ENCODE results near the gene IFI6.
"Not testable (repeated sequence)": the region's sequence is repeated elsewhere in the genome, so short reads cannot be mapped to it uniquely, and the experiment has no call there.

IFI6 gene

DNA sequence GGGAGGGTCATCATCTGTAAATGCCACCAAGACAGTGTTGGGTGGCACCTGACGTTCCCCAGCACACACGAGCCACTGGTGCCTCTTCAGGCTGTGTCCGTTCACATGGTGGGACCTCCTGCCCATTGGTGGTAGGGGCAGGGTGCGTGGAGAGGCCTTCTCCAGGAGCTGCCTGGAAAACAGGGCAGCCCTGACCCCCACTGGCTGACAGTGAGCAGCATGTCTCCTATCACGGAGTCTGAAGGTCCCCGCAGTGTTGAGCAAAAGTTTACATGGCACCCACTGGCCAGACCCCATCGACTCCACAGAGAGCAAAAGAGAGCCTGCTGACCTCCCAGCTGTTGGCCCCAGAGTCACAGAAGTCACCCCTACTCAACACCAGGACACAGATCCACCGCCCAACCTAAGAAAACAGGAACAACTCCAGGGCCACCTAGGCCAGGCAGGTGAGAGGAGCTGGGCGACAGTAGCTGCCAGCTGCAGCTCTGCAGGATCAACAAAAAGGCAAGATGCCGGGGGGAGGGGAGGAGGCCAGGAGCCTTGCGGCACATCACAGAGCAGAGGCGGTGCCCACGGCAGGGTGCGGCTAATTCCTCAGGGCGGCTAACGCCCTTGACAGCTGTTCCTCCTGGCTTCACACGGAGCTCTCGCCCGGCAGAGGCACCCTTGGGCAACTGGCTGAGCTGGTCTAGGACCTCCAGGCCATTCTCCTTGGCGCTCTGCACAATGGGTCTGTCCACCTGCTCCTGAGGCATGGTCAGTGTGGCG, 14.4 kb upstream of the IFI6 start:
- Mint-ChIP-seq H3K27me3 (ENCODE audit: low read depth) (peaks cover 3% of the 10 kb centered on the region), H3K36me3 (ENCODE audit: low read depth) (peaks cover under 1% of the 10 kb centered on the region), H3K4me1 (ENCODE audit: low read depth) (peaks cover 10% of the 10 kb centered on the region), H3K27ac (no peak overlapping the region), H3K9me3 (peaks cover 11% of the 10 kb centered on the region), H3K4me3 (no peak overlapping the region)
- no peak for DNase-seq (ENCODE audit: low spot score)

DNA sequence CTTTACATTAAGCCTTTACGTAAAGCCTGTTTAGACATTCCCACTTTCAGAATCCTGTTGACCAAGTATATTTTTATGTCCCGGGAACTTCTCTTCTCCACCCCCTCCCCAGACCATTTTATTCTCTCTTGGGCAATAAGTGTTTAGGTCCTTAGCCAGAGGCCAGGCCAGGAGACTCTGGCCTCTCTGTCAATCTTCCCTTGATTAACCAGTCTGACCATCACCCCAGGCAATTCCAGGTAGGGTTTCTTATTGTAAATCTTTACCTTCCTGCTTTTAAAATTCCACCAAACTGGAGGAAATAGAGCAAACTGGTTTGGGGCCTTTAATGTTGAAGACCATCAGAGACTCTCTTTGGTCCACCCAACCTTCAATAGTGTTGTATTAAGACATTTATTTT, 12.2 kb upstream of the IFI6 start:
- H3K4me1 Mint-ChIP-seq (ENCODE audit: low read depth): peaks cover 1% of the 10 kb centered on the region
- H3K9me3 Mint-ChIP-seq: peaks cover 25% of the 10 kb centered on the region
- peaks cover 2% of the 10 kb centered on the region for H3K36me3 Mint-ChIP-seq (ENCODE audit: low read depth)
- DNase-seq (ENCODE audit: low spot score): no peak
- peaks cover 3% of the 10 kb centered on the region for H3K27me3 Mint-ChIP-seq (ENCODE audit: low read depth)
- no peak overlapping the region for H3K27ac Mint-ChIP-seq
- H3K4me3 Mint-ChIP-seq: no peak overlapping the region

DNA sequence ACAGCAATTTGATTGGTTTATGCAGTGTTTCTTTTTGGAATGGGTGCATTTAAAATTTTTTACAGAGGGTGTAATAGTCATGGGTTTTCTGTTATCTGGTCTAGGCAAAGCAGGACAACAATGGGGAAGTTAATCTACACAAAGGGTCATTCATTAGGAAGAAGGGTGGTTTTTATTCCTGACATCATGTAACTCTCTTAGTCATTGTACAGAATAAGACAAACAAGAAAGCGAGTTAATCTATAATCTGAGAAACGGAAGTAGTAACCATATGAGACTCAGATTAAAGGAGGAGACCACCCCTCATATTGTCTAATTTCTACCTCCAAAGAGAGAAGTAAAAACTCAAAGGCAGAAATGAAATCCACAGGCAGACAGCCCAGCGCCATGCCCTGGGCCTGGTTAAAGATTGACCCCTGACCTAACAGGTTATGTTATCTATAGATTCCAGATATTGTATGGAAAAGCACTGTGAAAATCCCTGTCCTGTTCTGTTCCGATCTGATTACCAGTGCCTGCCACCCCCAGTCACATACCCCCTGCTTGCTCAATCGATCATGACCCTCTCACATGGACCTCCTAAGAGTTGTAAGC, 10.5 kb upstream of the IFI6 start:
- no peak overlapping the region for H3K4me3 Mint-ChIP-seq
- H3K9me3 Mint-ChIP-seq: peaks cover 31% of the 10 kb centered on the region

DNA sequence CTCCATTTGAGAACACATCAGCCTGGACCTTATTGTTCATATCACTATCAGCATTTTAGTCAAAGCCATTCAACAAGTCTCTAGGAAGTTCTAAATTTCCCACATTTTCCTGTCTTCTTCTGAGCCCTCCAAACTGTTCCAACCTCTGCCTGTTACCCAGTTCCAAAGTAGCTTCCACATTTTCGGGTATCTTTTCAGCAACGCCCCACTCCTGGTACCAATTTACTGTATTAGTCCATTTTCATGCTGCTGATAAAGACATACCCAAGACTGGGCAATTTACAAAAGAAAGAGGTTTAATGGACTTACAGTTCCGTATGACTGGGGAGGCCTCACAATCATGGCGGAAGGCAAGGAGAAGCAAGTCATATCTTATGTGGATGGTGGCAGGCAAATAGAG, 9.6 kb upstream of the IFI6 start:
- H3K4me1 Mint-ChIP-seq (ENCODE audit: low read depth); H3K27me3 Mint-ChIP-seq (ENCODE audit: low read depth); H3K36me3 Mint-ChIP-seq (ENCODE audit: low read depth); H3K4me3 Mint-ChIP-seq; H3K27ac Mint-ChIP-seq; DNase-seq (ENCODE audit: low spot score): not testable (repeated sequence)
- H3K9me3 Mint-ChIP-seq: peaks cover 31% of the 10 kb centered on the region

More for the DNA sequence above, 10.5 kb upstream of the IFI6 start:
- H3K4me1 Mint-ChIP-seq (ENCODE audit: low read depth): no peaks in the 10 kb centered on the region
- H3K27me3 Mint-ChIP-seq (ENCODE audit: low read depth): no peaks in the 10 kb centered on the region
- no peak for DNase-seq (ENCODE audit: low spot score)
- no peak overlapping the region for H3K27ac Mint-ChIP-seq
- peaks cover 2% of the 10 kb centered on the region for H3K36me3 Mint-ChIP-seq (ENCODE audit: low read depth)

DNA sequence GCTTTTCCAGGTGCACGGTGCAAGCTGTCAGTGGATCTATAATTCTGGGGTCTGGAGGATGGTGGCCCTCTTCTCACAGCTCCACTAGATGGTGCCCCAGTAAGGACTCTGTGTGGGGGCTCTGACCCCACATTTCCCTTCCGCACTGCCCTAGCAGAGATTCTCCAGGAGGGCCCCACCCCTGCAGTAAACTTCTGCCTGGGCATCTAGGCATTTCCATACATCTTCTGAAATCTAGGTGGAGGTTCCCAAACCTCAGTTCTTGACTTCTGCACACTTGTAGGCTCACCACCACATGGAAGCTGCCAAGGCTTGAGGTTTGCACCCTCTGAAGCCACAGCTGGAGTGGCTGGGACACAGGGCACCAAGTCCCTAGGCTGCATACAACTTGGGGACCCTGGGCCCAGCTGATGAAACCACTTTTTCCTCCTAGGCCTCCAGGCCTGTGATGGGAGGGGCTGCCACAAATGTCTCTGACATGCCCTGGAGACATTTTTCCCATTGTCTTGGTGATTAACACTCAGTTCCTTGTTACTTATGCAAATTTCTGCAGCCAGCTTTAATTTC, 8.3 kb upstream of the IFI6 start:
- DNase-seq (ENCODE audit: low spot score); H3K36me3 Mint-ChIP-seq (ENCODE audit: low read depth); H3K4me3 Mint-ChIP-seq; H3K4me1 Mint-ChIP-seq (ENCODE audit: low read depth); H3K27ac Mint-ChIP-seq; H3K27me3 Mint-ChIP-seq (ENCODE audit: low read depth): not testable (repeated sequence)
- H3K9me3 Mint-ChIP-seq: peaks cover 31% of the 10 kb centered on the region

DNA sequence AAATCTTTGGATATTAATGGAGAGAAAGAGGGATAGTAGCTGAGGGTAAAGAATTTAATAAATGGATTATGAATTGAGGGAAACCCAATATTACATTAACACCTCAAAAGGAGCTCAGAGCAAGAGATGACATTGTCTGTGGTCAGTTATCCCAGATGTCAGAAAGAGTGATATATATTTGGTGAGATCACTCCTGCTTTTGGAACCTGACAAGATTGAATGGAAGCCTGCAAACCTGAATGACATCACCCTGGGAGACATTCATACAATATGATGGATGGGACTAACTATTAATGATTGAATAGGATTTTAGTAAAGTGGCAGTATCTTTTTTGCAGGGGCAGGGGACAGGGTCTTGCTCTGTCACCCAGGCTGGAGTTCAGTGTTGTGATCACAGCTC, 6.8 kb upstream of the IFI6 start:
- Mint-ChIP-seq H3K4me1 (ENCODE audit: low read depth) (no peaks in the 10 kb centered on the region), H3K36me3 (ENCODE audit: low read depth) (peaks cover 2% of the 10 kb centered on the region), H3K27me3 (ENCODE audit: low read depth) (no peaks in the 10 kb centered on the region), H3K9me3 (peaks cover 31% of the 10 kb centered on the region), H3K4me3 (no peak overlapping the region), H3K27ac (no peak overlapping the region)
- DNase-seq (ENCODE audit: low spot score): no peak

DNA sequence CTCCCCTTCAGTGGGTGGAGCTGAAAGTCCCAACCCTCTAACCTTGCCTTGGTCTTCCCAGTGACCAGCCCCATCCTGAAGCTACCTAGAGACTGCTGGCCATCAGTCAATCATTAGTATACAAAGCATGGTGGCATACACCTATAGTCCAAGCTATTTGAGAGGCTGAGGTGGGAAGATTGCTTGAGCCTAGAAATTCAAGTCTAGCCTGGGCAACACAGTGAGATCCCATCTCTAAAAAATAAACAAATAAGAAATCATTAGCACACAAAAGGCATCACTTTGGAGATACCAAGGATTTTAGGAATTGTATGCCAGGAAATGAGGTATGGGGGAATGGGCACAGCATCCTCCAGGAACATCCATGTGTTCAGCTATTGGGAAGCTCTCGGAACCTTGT, 4.4 kb upstream of the IFI6 start:
- Mint-ChIP-seq H3K27me3 (ENCODE audit: low read depth) (no peaks in the 10 kb centered on the region), H3K4me1 (ENCODE audit: low read depth) (peaks cover 2% of the 10 kb centered on the region), H3K27ac (no peak overlapping the region), H3K9me3 (peaks cover 21% of the 10 kb centered on the region), H3K36me3 (ENCODE audit: low read depth) (peaks cover 1% of the 10 kb centered on the region), H3K4me3 (no peak overlapping the region)
- DNase-seq (ENCODE audit: low spot score): no peak

DNA sequence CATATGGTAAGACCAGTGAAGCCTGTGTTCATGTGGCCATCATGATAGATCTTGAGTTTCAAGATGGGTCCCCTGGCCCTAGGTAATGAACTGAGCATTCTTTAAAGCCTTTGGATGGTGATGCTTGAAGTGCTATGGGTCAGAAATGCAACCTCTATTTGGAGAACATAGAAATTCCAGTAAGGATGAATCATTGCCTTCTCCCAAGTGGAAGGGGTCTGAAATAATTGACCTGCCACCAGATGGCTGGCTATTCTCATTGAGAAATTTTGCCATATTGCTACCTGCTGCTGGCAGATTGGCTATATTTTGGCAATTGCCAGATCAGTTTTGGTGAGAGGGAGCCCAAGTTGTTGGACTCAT, 739 bp upstream of the IFI6 start:
- peaks cover 20% of the 10 kb centered on the region for H3K4me1 Mint-ChIP-seq (ENCODE audit: low read depth)
- no peaks in the 10 kb centered on the region for H3K9me3 Mint-ChIP-seq
- no peaks in the 10 kb centered on the region for H3K27me3 Mint-ChIP-seq (ENCODE audit: low read depth)
- peaks cover 4% of the 10 kb centered on the region for H3K36me3 Mint-ChIP-seq (ENCODE audit: low read depth)
- no peak overlapping the region for H3K27ac Mint-ChIP-seq
- H3K4me3 Mint-ChIP-seq: peak overlapping the region; percentile 93
- no peak for DNase-seq (ENCODE audit: low spot score)

DNA sequence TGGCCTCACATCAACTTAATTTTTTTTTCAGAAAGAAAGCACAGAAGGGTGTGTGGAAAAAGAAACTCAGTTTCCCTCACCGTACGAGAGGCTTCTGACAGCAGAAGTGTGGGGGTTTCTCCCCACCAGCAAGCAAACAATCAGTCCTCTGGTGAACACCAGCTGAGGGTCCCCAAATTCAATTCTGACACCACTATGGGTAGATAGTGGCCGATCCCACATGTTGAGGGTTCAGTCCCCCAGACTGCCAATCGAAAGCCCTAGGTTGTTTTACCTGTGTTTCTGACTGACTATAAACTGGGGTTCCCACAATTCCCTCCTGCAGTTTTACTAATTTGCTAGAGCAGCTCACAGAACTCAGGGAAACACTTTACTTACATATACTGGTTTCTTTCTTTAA, 2.1 kb downstream of the IFI6 start:
- no peaks in the 10 kb centered on the region for H3K27me3 Mint-ChIP-seq (ENCODE audit: low read depth)
- H3K4me1 Mint-ChIP-seq (ENCODE audit: low read depth): peaks cover 22% of the 10 kb centered on the region
- H3K27ac Mint-ChIP-seq: no peak overlapping the region
- H3K36me3 Mint-ChIP-seq (ENCODE audit: low read depth): peaks cover 17% of the 10 kb centered on the region
- H3K9me3 Mint-ChIP-seq: no peaks in the 10 kb centered on the region
- no peak for DNase-seq (ENCODE audit: low spot score)
- peak overlapping the region; percentile 77 for H3K4me3 Mint-ChIP-seq

DNA sequence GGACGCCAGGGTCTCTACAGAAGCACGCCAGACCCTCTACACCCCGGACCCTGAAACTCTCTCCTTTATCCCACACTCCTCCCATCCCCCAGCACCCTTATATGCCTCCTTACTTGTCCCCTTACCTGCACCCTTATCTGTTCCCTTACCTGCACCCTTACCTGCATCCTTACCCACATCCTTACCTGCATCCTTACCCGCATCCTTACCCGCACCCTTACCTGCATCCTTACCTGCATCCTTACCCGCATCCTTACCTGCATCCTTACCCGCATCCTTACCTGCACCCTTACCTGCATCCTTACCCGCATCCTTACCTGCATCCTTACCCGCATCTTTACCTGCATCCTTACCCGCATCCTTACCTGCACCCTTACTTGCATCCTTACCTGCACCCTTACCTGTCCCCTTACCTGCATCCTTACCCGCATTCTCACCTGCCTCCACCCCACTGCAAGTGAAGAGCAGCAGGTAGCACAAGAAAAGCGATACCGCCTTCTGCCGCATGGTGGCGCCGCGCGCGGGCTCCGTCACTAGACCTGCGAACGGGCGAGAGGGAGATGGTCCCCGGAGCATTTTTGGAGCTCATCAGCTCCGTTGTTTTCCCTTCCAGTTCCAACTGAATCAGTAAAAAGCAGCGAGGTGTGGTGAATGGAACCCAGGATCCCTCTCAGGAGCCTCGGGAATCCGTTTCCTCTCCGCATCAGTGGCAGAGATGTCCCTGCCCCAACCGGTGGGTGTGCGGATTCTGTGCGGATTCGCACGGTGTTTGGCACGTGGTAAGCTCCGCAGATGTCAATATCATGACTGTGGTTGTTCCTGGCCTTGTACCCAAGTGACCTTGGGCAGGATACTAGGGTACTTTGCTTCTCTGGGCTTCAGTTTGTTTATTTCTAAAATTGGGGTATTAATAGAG, 2.9 kb downstream of the IFI6 start:
- Mint-ChIP-seq H3K9me3 (no peaks in the 10 kb centered on the region), H3K4me3 (peak overlapping the region; percentile 77), H3K36me3 (ENCODE audit: low read depth) (peaks cover 17% of the 10 kb centered on the region), H3K27ac (peak overlapping the region; percentile 34), H3K27me3 (ENCODE audit: low read depth) (no peaks in the 10 kb centered on the region), H3K4me1 (ENCODE audit: low read depth) (peaks cover 24% of the 10 kb centered on the region)
- peak; percentile 78 for DNase-seq (ENCODE audit: low spot score)

DNA sequence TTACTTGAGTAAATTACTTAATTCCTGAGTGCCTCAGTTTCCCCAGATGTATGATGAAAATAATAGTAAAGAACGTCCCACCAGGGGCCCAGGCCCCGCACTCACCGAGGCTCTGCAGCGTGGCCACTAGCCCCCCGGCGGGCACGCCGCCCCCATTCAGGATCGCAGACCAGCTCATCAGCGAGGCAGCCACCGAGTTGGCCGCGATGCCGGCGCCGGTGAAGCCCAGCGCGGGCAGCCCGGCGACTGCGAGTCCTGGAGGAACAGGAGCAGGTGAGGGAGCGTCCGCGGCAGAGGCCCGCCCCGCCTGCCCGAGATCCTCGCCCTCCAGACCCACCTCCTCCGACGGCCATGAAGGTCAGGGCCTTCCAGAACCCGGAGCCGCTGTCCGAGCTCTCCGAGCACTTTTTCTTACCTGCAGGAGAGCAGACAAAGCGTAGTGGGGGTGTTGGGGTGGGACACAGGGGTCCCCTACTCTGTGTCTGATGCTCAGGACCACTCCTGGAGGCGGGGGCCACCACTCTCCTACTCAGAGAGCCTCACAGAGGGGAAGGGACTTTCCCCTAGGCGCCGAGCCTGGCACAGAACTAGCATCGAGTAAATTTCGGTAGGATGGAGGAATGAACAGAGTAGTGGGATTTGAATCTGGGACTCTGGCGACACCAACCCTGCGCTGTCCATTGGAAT, 3.7 kb downstream of the IFI6 start:
- no peak overlapping the region for H3K27ac Mint-ChIP-seq
- H3K27me3 Mint-ChIP-seq (ENCODE audit: low read depth): no peaks in the 10 kb centered on the region
- DNase-seq (ENCODE audit: low spot score): no peak
- H3K36me3 Mint-ChIP-seq (ENCODE audit: low read depth): peaks cover 17% of the 10 kb centered on the region
- H3K4me3 Mint-ChIP-seq: no peak overlapping the region
- no peaks in the 10 kb centered on the region for H3K9me3 Mint-ChIP-seq
- H3K4me1 Mint-ChIP-seq (ENCODE audit: low read depth): peaks cover 26% of the 10 kb centered on the region

DNA sequence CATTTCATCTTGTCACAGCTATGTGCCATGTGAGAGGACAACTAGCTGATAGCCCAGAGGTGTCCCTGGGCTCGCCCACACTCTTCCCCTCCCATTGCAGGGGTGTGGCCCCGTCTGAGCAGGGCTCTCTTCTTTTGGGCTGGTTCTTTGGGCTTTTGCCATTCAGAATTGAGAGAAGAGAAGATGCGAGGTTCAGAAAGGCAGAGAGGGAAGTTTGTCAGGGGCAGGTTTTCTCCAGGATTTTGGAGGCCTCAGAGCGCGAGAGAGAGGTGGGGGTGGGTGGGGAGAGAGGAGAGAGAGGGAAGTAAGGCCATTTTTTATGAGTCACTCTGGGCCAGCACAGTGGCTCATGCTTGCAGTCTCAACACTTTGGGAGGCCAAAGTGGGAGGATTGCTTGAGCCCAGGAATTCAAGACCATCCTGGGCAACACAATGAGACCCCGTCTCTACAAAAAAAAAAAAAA, 5.2 kb downstream of the IFI6 start:
- DNase-seq (ENCODE audit: low spot score): no peak
- Mint-ChIP-seq H3K4me1 (ENCODE audit: low read depth) (peaks cover 37% of the 10 kb centered on the region), H3K36me3 (ENCODE audit: low read depth) (peaks cover 17% of the 10 kb centered on the region), H3K27ac (peak overlapping the region; percentile 6), H3K27me3 (ENCODE audit: low read depth) (no peaks in the 10 kb centered on the region), H3K9me3 (no peaks in the 10 kb centered on the region), H3K4me3 (no peak overlapping the region)

DNA sequence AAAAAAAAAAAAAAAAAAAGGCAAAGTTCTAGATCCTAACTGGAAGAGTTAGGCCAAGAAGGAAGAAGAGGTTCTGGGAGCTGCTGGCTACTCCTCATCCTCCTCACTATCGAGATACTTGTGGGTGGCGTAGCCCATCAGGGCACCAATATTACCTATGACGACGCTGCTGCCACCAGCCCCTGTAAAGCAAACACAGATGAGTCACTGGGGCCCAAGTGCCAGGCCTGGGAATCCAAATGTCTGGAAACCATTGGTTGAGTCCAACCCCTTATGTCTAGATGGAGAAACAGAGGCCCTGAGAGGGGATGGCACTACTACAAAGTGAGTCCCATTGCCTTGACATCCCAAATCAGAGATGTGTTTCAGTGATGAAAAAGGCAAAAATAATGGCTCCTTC, 5.7 kb downstream of the IFI6 start:
- H3K4me1 Mint-ChIP-seq (ENCODE audit: low read depth): peaks cover 41% of the 10 kb centered on the region
- peaks cover 17% of the 10 kb centered on the region for H3K36me3 Mint-ChIP-seq (ENCODE audit: low read depth)
- H3K9me3 Mint-ChIP-seq: no peaks in the 10 kb centered on the region
- no peak for DNase-seq (ENCODE audit: low spot score)
- no peak overlapping the region for H3K27ac Mint-ChIP-seq
- no peaks in the 10 kb centered on the region for H3K27me3 Mint-ChIP-seq (ENCODE audit: low read depth)
- H3K4me3 Mint-ChIP-seq: no peak overlapping the region

Measured in T-helper 2 cell treated with Interferon-gamma antibody and Interleukin-4, amounts not matched to agents 5 μg/mL and 100 μg/mL, for 36 hours (primary cell).